Head of caudate nucleus (tissue), 42 donors: ENCODE measurements around the gene PKDCC.
"Not testable (repeated sequence)": the region's sequence is repeated elsewhere in the genome, so short reads cannot be mapped to it uniquely, and the experiment has no call there.

Experiments
- DNase-seq, 42 donors: peaks; one replicate each; pipeline versions ENCODE4 v3.0.0 to v3.0.0-alpha.2; 2020 to 2021; ENCODE audit warnings: mixed read lengths in 7 of 42
- intact Hi-C: fragments of 100-400 bp; cut with DNase I; formaldehyde crosslinking; loops from one replicate; pipeline ENCODE4 v1.15.0; 2022

The PKDCC gene

DNA sequence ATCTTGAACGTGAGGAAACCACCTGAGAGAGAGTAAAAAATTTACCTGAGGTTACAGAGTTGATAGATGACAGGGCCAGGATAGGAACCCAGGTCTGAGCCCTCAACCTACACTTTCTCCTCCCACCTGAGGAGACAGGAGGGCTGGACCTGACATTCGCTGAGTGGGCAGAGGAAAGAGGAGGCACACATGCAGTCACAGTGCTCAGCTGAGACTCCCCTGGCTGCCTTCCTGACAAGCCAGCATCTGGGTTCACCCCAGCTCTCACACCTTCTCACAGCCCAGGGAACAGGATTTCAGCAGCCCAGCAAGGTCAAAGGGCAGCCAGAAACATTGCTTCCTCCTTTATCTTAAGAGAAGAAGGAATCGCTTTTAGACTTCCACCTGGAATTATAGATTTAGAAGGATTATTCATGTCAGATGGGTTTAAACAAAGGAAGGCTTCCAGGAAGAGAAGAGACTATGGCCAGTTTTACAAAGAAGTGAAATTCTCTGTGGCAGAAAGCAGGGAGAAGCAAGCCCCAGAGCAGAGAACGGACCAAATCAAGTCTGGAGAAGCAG, 18.1 kb upstream of the PKDCC start:
- intact Hi-C loops: no loop called here
- no peak for DNase-seq

DNA sequence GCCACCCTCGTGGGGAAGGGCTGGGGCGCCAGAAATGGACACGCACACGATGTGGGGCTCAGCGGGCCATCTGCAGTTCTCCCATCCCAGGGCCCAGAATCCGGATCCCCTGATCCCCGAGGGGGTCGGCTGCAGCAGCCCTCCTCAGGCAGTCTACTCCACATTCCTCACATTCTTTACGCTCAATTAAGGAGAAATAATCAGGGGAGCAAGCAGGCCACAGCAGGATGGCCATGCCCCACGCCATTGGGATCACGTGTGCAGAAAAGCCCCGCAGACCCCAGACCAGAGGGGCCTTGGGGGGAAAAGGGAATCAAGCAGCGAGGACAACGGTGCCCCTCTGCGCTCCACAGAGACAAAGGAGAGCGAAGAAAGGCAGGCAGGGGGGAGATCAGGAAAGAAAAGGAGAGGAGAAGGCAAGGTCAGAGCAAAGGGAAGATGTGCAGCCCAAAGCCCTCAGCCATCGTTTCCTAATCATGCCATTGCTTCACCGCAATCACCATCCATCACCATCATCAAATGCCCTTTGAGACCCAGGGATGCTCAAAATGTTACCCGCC, 17.5 kb upstream of the PKDCC start:
- no peak for DNase-seq
- intact Hi-C loops: no loop called here

DNA sequence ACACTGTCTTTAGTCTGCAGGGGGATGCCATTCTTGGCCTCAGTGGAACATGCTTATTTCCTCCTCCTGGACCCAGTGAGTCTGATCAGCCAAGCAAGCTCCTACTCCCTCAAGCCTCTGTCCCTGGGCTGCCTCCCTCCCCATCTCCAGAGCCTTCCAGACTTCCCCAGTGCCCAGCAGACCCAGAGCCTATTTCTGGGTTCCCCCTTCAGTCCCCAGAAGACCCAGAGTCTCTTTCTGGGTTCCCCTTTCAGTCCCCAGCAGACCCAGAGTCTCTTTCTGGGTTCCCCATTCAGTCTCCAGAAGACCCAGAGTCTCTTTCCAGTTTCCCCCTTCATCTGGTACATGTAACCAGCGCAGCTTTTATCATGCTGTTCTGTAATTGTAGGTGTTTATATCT, 17.0 kb upstream of the PKDCC start:
- DNase-seq: peak in 8 of 42 donors; percentile 28 to 55 (median 32)
- intact Hi-C loops: no loop called here

DNA sequence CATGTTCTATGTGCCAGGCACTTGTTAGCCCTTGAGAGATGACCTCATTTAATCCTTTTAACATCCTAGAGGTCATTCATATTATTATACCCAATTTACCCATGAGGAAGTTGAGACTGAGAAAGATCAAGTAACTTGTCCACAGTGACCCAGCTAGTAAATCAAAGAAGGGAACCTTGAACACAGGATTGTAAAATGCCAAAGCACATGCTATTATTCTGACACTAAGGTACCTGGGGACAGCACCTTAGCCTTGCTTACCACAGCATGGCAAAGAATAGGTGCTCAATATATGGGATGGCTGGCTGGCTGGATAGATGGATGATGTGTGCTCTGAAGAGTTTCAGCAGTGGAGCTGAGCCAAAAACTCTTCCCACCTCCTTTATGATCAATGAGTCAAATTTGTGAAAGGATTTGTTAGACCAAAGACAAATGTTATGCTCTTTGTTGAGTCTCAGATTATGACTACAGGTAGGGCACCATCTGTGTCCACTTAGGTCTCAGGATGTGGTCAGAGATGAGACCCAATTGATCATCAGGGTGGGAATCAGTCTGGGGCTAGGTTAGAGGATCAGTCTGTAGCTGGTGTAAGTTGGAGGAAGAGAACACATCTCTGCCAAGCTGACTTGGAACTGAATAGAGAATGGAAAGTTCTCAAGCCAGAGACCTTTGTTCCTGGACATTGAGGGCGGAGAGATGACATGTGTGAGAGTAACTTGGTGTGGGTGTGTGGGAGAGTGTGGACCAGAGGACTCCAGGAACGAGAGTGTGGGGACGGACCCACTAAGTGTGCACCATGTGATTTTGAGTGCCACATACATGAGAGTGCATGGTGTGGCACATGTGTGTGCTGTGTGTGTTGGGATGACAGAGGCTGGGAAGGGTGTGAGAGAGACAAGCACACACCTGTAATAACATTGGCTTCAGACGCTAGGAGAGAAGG, 16.3 kb upstream of the PKDCC start:
- no peak for DNase-seq
- intact Hi-C loops: no loop called here

DNA sequence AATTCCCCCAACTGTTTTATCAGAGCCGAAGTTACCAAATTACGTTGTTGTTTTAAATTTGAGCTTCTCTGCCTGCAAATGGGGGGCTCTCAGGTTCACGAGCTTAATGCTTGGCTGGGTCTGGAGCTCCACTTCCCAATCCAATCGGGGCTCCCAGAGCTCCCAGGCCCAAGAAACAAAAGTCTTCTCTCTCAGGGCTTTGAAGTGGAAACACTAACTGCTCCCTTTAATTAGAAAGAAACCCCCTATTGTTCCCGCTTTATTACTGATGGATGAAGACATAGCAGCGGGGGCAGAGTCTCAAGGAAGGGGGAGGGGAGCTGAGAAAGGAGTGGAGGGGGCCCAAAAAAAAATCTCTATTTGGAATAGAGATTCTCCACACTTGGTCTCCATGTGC, 15.6 kb upstream of the PKDCC start:
- no peak for DNase-seq
- intact Hi-C loops: no loop called here

DNA sequence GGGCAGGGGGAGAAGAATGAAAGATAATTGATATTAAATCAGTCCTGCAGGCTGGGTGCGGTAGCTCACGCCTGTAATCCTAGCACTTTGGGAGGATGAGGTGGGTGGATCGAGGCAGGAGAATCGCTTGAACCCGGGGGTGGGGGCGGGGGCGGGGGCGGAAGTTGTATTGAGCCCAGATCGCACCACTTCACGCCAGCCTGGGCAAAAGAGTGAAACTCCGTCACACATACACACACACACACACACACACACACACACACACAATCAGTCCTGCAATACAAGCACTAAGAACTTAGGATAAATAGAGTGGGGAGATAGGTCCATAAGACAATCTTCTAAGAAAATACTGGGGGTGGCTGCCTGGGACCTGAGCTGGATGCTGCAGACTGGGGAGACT, 15.1 kb upstream of the PKDCC start:
- intact Hi-C loops: no loop called here
- DNase-seq: no peak

DNA sequence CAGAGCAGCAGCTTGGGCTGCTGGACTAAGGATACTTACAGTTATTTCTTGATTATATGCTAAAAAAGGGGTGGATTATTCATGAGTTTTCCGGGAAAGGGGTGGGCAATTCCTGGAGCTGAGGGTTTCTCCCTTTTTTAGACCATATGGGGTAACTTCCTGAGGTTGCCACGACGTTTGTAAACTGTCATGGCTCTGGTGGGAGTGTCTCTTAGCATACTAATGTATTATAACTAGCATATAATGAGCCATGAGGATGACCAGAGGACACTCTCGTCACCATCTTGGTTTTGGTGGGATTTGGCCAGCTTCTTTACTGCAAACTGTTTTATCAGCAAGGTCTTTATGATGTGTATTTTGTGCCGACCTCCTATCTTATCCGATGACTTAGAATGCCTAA, 13.7 kb upstream of the PKDCC start:
- intact Hi-C loops: not testable (repeated sequence)

DNA sequence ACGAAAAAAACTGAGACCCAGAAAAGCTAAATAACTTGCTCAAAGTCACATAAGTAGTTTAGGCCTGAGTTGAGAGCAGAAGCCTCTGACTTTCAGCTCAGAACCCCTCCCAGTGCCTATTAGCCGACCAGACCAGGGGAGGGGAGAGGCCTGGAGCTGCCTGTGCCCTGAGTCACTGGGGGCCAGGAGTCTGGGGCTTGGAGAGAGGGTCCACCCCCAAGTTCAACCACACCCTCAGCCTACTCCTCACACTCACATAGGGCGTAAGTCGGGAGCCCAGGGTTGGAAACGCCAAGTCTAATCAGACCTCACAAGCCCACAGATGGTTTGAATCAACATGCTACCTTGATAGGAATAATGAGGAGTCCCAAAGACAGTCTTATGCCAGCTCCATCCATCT, 12.6 kb upstream of the PKDCC start:
- no peak for DNase-seq
- intact Hi-C loops: no loop called here

More for the DNA sequence above, 13.7 kb upstream of the PKDCC start:
- DNase-seq: not testable (repeated sequence)

DNA sequence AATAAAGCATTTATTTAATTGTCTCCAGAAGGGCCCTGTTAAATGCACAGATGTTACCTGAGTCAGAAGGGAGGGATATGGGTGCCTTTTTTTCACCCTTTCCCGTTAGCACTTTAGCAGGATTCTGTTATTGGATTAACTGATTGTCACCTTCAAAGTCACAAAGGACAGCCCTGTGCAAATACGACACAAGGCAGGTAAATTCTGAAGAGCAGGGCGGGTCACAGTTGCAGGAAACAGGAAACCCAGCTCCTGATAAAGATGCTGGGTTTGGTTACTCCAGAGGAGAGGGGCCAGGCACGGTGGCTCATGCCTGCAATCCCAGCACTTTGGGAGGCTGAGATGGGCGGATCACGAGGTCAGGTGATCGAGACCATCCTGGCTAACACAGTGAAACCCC, 11.4 kb upstream of the PKDCC start:
- DNase-seq: no peak
- intact Hi-C loops: no loop called here

DNA sequence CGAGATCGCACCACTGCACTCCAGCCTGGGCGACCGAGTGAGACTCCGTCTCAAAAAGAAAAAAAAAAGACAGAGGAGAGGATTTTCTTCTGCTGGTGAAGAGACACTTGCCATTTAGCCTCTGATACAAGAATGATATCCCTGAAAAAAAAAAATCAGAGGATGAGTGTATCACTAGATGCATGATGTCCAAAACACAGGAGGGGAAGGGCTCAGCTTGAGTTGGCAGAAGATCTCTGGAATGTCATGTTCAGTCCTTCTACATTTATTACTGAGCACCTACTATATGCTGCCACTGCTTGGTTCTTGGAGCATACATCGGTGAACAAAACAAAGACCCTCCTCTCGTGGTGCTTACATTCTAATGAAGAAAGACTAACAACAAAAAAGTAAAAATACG, 10.9 kb upstream of the PKDCC start:
- no peak for DNase-seq
- intact Hi-C loops: no loop called here

DNA sequence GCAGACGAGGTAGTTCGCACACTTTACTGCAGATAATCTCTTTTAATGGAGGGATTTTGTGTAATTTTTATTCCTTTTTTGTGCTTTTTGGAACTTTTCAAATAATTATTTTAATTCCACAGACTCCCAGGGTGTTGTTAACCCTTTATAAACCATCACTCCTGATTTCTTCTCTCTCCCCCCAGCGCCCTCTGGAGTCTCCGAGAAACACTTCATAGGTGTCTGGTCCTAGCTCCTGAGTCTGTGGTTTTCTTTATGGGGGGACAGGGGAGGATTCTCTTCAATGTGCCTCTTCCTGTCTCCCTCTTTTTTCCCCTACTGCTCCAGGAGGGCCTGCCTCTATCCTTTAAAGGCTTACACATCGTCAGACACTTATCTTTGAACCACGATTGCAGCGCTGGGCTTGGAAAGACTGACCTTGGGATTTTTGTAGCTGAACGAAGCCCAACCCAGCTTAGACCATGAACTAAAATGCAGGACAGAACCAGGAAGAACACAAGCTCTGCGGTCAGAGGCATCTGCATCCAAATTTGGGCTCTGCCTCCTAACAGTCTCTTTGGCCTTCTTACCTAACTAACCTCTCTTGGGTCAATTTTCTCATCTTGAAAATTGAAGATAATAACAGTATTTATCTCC, 7.1 kb upstream of the PKDCC start:
- intact Hi-C loops: loop anchor here (5.0 kb wide), 1 partner anchor 68 kb away; no protein-coding TSS in a partner anchor
- no peak for DNase-seq

DNA sequence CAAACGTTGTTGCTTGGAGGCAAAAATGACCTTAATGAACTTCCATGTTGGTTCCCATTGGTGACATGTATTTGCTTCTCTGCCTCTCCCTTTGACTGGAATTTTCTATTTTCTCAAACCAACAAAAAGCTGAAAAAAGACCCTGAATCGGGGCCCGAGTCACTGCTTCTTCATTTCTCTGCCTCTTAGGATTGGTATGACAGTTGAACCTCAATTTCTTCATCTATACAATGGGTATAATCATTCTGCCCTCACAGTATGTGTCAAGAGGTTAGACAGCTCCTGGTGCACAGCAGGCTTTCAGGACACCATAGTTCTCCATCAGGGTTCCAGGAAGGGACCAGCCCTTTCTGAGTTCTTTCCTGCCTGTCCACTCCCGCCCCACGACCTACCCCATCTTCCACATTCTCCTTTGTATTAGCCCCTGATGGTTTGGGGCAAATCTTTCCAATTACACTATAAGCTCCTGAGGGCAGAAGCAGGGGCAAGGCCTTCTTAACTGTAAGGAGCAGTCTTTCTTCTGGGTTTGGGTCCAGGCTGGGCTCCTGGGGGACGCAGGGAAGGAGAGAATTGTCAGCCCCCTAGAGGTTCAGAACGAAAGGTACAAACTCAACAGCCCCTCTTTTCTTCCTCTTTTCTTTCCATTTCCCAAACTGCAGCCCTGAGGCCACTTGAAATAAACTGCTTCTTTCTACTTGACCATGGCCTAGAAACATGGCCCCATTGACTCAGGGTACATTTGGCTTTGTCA, 6.3 kb upstream of the PKDCC start:
- intact Hi-C loops: loop anchor here (5.0 kb wide), 1 partner anchor 69 kb away; no protein-coding TSS in a partner anchor
- no peak for DNase-seq

DNA sequence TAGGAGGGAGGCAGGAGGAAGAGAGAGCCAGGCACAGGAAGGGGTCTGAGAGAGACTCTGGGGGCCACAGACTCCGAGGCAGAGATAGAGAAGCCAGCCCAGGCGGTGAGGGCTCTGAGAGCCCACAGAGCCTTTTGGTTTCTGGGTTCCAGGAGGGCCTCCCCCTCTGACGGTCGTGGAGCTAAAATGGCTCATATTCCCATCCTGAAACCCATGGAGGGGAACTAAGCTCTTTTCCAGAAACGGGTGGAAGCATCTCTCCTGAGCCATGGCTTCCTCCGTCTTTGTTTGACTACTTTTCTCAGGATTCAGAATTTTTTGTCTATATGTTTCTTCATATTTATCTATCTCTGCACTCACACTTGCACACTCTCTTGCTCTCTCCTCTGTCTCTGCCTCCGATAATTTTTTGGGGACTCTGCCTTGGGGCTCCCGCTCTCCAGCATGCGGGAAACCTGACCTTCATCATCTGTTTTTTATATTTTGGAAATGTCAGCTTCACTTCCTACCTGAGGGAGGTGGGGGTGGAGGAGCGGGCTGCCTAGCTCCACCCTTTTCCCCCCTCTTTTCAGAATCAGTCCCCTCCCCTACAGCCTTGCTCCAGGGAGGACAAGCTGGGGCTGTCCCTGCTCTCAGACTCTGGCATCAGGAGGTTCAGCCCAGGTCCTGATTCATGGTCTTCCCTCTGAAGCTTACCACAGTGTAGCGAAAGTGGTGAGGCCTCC, 5.0 kb upstream of the PKDCC start:
- intact Hi-C loops: loop anchor here (5.0 kb wide), 1 partner anchor 70 kb away; no protein-coding TSS in a partner anchor
- DNase-seq: no peak

DNA sequence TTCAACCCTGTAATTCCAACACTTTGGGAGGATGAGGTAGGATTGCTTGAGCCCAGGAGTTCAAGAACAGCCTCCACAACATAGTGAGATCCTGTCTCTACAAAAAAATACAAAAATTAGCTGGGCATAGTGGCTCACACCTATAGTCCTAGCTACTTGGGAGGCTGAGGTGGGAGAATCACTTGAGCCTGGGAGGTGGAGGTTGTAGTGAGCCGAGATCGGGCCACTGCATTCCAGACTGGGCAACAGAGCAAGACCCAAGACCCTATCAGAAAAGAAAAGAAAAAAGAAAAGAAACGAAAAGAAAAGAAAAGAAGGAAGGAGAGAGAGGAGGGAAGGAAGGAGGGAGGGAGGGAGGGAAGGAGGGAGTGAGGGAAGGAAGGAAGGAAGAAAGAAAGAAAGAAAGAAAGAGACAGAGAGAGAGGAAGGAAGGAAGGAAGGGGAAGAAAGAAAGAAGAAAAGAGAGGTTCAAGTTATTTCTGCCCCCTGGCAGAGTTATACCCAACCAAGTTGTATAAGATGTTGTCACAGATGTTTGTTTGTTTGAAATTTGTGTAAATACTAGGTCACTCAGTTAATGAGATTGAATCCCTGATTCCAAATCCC, 3.9 kb upstream of the PKDCC start:
- intact Hi-C loops: loop anchor here (5.0 kb wide), 1 partner anchor 72 kb away; no protein-coding TSS in a partner anchor
- DNase-seq: no peak

DNA sequence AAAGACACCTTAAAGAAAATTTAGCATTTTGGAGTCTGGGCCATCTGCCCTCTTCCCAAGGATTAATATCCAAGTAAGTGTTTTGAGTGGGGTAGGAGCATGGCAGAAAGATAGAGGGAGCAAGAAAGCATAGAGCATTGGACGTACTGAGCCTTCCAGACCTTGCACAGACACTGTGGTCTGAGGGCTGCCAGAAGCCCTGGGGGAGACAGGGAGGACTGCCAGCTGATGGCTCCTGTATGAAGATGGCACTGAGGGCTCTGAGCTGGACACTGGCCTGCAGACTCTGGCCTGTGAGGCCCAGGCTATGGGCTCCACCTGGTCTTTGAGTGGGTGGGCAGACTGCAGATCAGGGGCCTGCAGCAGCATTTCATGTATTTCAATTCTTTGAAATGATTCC, 2.9 kb upstream of the PKDCC start:
- intact Hi-C loops: loop anchor here (5.0 kb wide), 1 partner anchor 73 kb away; no protein-coding TSS in a partner anchor
- no peak for DNase-seq

DNA sequence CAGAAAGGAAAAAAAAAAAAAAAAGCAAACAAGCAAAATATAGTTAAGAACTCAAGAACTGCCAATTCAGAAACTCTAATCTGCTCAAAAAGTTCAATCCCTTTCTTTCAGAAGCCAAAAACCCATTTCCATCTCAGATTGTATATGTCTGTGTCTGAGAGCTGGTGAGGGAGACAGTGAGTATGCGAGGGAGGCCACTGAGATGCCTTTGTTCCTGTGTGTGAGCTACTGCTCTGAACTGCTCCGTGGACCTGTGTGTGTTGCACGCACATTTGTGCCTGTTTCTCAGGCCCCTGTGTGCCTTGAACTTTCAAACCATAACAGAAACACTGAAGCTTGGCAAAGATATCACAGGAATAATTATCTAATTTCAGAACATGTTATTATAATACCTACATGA, 2.5 kb upstream of the PKDCC start:
- no peak for DNase-seq
- intact Hi-C loops: no loop called here

DNA sequence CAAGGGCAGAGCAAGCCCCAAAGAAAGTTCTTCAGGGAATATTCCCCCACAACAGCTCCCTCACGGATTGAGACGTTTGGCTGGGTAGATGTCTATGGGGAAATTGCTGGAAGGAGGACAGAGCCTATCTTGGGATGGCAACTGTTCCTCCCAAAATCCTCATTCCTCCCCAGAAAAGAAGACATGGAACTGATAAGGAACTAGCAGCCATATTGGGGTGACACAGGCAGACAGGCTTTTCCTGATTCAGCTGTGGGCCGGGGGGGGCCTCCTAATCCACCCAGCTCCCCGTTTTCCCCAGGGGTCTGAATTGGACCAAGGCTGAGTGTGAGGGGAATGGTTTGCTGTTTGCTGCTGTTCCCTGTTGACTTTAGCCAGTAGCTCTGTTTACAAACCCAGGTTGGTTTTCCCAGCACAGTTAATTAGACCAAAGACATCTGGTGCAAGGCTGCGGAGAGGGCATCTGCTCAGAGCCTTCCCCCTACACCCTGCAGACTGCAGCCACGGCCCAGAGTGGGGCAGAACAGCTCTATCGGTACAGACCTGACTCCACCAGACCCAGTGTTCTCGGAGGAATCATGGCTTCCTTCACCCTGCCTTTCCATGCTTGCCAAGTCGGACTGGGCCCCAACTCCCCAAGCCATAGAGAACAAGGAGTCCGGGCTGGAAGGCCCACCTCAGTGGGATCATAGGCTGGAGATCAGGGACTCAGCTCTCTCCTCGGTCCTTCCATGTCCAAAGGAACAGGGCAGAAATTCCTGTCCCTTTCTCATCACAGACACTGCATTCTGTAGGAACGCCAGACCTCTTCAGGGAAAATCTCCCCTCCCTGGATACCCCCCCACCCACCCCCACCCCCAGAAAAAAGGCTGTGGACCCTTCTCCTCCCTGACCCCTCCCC, 1.7 kb upstream of the PKDCC start:
- intact Hi-C loops: no loop called here

More for the DNA sequence above, 1.7 kb upstream of the PKDCC start:
- DNase-seq: peak in 1 of 42 donors; percentile 28
